Tibial nerve (tissue), 3 donors: ENCODE results near the gene CEP78.

Source experiments
- POLR2A ChIP-seq, 2 donors: fragments of 450-650 bp; IDR thresholded peaks; one replicate each; pipeline ENCODE4 v1.6.1; 2017; ENCODE audit warnings: antibody characterized with exemption in 2 of 2, mild to moderate bottlenecking in 2 of 2, moderate library complexity in 2 of 2
- TF ChIP-seq, protein P1 (sequence below), 5 experiments: fragments of 200-600 bp in 3 of 5; fragments of 450-650 bp in 2 of 5; sonication (generic) in 3 of 5; IDR thresholded peaks; one replicate each; pipeline ENCODE4 v1.5.1; 2016 to 2019; ENCODE audit warnings: antibody characterized with exemption in 5 of 5, mild to moderate bottlenecking in 3 of 5, moderate library complexity in 2 of 5

DNA sequence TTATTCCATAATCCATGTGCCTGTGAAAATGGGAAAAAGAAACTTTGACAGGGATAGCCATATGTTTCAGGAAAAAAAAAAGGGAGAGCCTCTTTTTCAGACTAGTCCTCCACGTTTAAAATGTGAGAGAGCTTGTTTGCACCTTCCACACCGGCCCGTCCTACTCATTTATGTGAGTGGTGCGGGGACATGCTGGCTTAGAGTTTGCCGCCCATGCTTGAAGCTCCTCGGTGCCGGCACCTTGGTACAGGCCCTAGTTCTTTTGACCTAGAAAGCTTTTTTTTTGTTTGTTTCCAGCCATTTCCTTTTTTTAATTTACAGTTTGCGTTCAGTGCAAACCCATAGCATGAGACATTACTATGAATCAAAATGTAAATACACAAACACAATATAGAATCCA lies 88.8 kb downstream of the CEP78 start:
- TF ChIP-seq, protein P1, sequence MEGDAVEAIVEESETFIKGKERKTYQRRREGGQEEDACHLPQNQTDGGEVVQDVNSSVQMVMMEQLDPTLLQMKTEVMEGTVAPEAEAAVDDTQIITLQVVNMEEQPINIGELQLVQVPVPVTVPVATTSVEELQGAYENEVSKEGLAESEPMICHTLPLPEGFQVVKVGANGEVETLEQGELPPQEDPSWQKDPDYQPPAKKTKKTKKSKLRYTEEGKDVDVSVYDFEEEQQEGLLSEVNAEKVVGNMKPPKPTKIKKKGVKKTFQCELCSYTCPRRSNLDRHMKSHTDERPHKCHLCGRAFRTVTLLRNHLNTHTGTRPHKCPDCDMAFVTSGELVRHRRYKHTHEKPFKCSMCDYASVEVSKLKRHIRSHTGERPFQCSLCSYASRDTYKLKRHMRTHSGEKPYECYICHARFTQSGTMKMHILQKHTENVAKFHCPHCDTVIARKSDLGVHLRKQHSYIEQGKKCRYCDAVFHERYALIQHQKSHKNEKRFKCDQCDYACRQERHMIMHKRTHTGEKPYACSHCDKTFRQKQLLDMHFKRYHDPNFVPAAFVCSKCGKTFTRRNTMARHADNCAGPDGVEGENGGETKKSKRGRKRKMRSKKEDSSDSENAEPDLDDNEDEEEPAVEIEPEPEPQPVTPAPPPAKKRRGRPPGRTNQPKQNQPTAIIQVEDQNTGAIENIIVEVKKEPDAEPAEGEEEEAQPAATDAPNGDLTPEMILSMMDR (IDR thresholded peaks at IDR 0.05) = no peak
- TF ChIP-seq POLR2A (IDR thresholded peaks at IDR 0.05) = no peak
